Peyer's patch (tissue), 4 donors: Measurements from ENCODE around the gene TNNT2.

Experiments
- CTCF ChIP-seq, 6 experiments: fragments of 450-650 bp in 4 of 6; fragments of 200-600 bp in 2 of 6; sonication (generic) in 1 of 6; IDR thresholded peaks; one replicate each; pipeline ENCODE4 v1.5.1; 2017 to 2019; ENCODE audit warnings: antibody characterized with exemption in 6 of 6, mild to moderate bottlenecking in 3 of 6, moderate library complexity in 1 of 6
- POLR2A ChIP-seq, 2 donors: fragments of 450-650 bp; IDR thresholded peaks; one replicate each; pipeline ENCODE4 v1.5.1; 2017; ENCODE audit warnings: antibody characterized with exemption in 2 of 2, mild to moderate bottlenecking in 2 of 2, moderate library complexity in 2 of 2

GRCh38 chr1:201418461-201418860 lies 41.0 kb upstream of the TNNT2 start:
- TF ChIP-seq POLR2A (IDR thresholded peaks at IDR 0.05) (no peak), CTCF (IDR thresholded peaks at IDR 0.05) (no peak)
